Peyer's patch (tissue), 4 donors: ENCODE results near the gene TRIM23. TPM values are rescaled to one million over a fixed set of nuclear protein-coding genes. Genes with fewer than 3 reads are reported as not detected.

ENCODE experiments used
- DNase-seq, 3 donors: peaks; one replicate each; pipeline ENCODE4 v3.0.0-alpha.2; 2017 to 2019
- H3K27ac ChIP-seq, 4 donors: fragments of 200-600 bp; sonication (generic); one replicate each; pipeline ENCODE4 v1.5.1; 2016 to 2019
- H3K27me3 ChIP-seq, 2 donors: fragments of 200-600 bp; sonication (generic); one replicate each; pipeline ENCODE4 v1.5.1; 2019
- H3K36me3 ChIP-seq, 3 donors: fragments of 200-600 bp; sonication (generic); one replicate each; pipeline ENCODE4 v1.5.1; 2016 to 2019
- H3K4me1 ChIP-seq, 4 donors: fragments of 200-600 bp; sonication (generic); one replicate each; pipeline ENCODE4 v1.5.1; 2016 to 2019
- H3K4me3 ChIP-seq, 4 donors: fragments of 200-600 bp; sonication (generic); 1 replicate in 3 of 4; 2 replicates in 1 of 4; pipeline ENCODE4 v1.5.1; 2016 to 2019; ENCODE audit warnings: mild to moderate bottlenecking in 1 of 4
- H3K9me3 ChIP-seq, 4 donors: fragments of 200-600 bp; sonication (generic); one replicate each; pipeline ENCODE4 v1.5.1; 2016 to 2019; ENCODE audit warnings: mild to moderate bottlenecking in 1 of 4
- CTCF ChIP-seq, 6 experiments: fragments of 450-650 bp in 4 of 6; fragments of 200-600 bp in 2 of 6; sonication (generic) in 1 of 6; IDR thresholded peaks; one replicate each; pipeline ENCODE4 v1.5.1; 2017 to 2019; ENCODE audit warnings: antibody characterized with exemption in 6 of 6, mild to moderate bottlenecking in 3 of 6, moderate library complexity in 1 of 6
- POLR2A ChIP-seq, 2 donors: fragments of 450-650 bp; IDR thresholded peaks; one replicate each; pipeline ENCODE4 v1.5.1; 2017; ENCODE audit warnings: antibody characterized with exemption in 2 of 2, mild to moderate bottlenecking in 2 of 2, moderate library complexity in 2 of 2
- small RNA-seq, 2 donors: library from RNA; depleted of rRNA; stranded (forward); fragments of <200 nt; gene quantifications; one replicate each; pipeline ENCODE3, GENCODE V24; 2016
- total RNA-seq, 4 donors: library from RNA; depleted of rRNA; stranded (reverse); fragments of >200 nt; gene quantifications; one replicate each; pipeline ENCODE4 v1.1.0, GENCODE V29; 2016

The TRIM23 gene
- total RNA-seq, 4 donors from 2014 or later: 5.1 to 11.8 (median 10.0) TPM

GRCh38 chr5:65553941-65554340 is 70.2 kb downstream of the TRIM23 start:
- no peak for TF ChIP-seq CTCF (IDR thresholded peaks at IDR 0.05)
- Histone ChIP-seq H3K9me3 (no peaks in the 10 kb centered on the region), H3K36me3 (no peaks in the 10 kb centered on the region), H3K27me3 (no peaks in the 10 kb centered on the region), H3K4me3 (no peak overlapping the region), H3K4me1 (no peaks in the 10 kb centered on the region), H3K27ac (no peak overlapping the region)
- DNase-seq: no peak

GRCh38 chr5:65548281-65548680 is 75.9 kb downstream of the TRIM23 start:
- DNase-seq: no peak
- TF ChIP-seq CTCF (IDR thresholded peaks at IDR 0.05) (no peak), POLR2A (IDR thresholded peaks at IDR 0.05) (no peak)
- H3K27me3 ChIP-seq: no peaks in the 10 kb centered on the region

GRCh38 chr5:65546141-65546540 is 78.0 kb downstream of the TRIM23 start:
- Histone ChIP-seq H3K36me3 (no peaks in the 10 kb centered on the region), H3K4me1 (no peaks in the 10 kb centered on the region), H3K9me3 (no peaks in the 10 kb centered on the region), H3K4me3 (no peak overlapping the region), H3K27ac (no peak overlapping the region), H3K27me3 (no peaks in the 10 kb centered on the region)
- TF ChIP-seq CTCF (IDR thresholded peaks at IDR 0.05) (no peak), POLR2A (IDR thresholded peaks at IDR 0.05) (no peak)
- no peak for DNase-seq

More at GRCh38 chr5:65548281-65548680, 75.9 kb downstream of the TRIM23 start:
- no peaks in the 10 kb centered on the region for H3K36me3 ChIP-seq
- H3K9me3 ChIP-seq: no peaks in the 10 kb centered on the region
- no peak overlapping the region for H3K4me3 ChIP-seq
- no peaks in the 10 kb centered on the region for H3K4me1 ChIP-seq
- no peak overlapping the region for H3K27ac ChIP-seq

- Histone ChIP-seq H3K4me3 (no peak overlapping the region), H3K36me3 (no peaks in the 10 kb centered on the region), H3K27me3 (no peaks in the 10 kb centered on the region), H3K9me3 (no peaks in the 10 kb centered on the region), H3K27ac (no peak overlapping the region), H3K4me1 (no peaks in the 10 kb centered on the region)
- TF ChIP-seq CTCF (IDR thresholded peaks at IDR 0.05): no peak
- no peak for TF ChIP-seq POLR2A (IDR thresholded peaks at IDR 0.05)
- no peak for DNase-seq
Measured at GRCh38 chr5:65544473-65544872, 79.7 kb downstream of the TRIM23 start.

GRCh38 chr5:65539827-65540226 is 84.3 kb downstream of the TRIM23 start:
- no peaks in the 10 kb centered on the region for H3K4me1 ChIP-seq
- no peak overlapping the region for H3K4me3 ChIP-seq
- no peaks in the 10 kb centered on the region for H3K27me3 ChIP-seq
- TF ChIP-seq CTCF (IDR thresholded peaks at IDR 0.05) (no peak), POLR2A (IDR thresholded peaks at IDR 0.05) (no peak)
- no peaks in the 10 kb centered on the region for H3K9me3 ChIP-seq
- H3K27ac ChIP-seq: no peak overlapping the region
- DNase-seq: no peak
- H3K36me3 ChIP-seq: no peaks in the 10 kb centered on the region

Small RNAs within 50 kb of the gene (small RNA-seq; reads per million reads assigned to genes)
- gene RNU6-540P: 0 reads per million in 2 donors

Other genes with a start within 250 kb of the TRIM23 start
- 10 to 100 TPM in 1 of 4 donors, 1 to 10 TPM in 2, under 1 TPM in 1; 0.80 to 13.2 (median 2.2) TPM for gene ADAMTS6, start 142.4 kb downstream of the TRIM23 start, total RNA-seq
- gene CENPK, start 61.2 kb downstream of the TRIM23 start, total RNA-seq: 10 to 100 TPM in 1 of 4 donors, 1 to 10 TPM in 3; 4.5 to 22.3 (median 8.5) TPM
- gene PPWD1, start 61.0 kb downstream of the TRIM23 start, total RNA-seq: 10 to 100 TPM; 31.2 to 84.2 (median 38.2) TPM
- 1 to 10 TPM; 3.3 to 7.4 (median 3.6) TPM for gene SHLD3, start 694 bp upstream of the TRIM23 start, total RNA-seq
- 10 to 100 TPM; 19.0 to 27.1 (median 24.9) TPM for gene TRAPPC13, start 694 bp upstream of the TRIM23 start, total RNA-seq
- 10 to 100 TPM in 1 of 4 donors, 1 to 10 TPM in 3; 1.9 to 16.5 (median 2.1) TPM for gene SGTB, start 97.8 kb upstream of the TRIM23 start, total RNA-seq
- gene NLN, start 97.9 kb upstream of the TRIM23 start, total RNA-seq: 10 to 100 TPM in 2 of 4 donors, 1 to 10 TPM in 2; 2.2 to 17.3 (median 9.8) TPM